ENCODE measurements around the gene NOS1AP.
A peak's percentile ranks its signal among the peaks of the same experiment; 100 is the strongest.

NOS1AP gene

DNA sequence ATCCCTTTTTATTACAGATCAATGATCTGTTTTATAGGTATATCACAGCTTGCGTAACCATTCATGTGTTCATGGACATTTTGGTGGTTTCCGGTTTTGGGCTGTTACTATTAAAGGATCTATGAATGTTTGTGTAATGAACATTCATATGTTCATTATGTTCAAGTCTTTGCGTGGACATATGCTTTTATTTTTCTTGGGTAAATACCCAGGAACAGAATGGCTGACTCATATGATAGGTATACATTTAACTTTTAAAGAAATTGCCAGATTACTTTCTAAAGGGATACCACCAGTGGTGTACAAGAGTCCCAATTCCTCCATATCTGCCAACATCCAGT, 233.5 kb downstream of the NOS1AP start:
- no peak for DNase-seq

- DNase-seq, result no peak
Observed at GRCh38 chr1:162304736-162305135, 235.2 kb downstream of the NOS1AP start.

DNA sequence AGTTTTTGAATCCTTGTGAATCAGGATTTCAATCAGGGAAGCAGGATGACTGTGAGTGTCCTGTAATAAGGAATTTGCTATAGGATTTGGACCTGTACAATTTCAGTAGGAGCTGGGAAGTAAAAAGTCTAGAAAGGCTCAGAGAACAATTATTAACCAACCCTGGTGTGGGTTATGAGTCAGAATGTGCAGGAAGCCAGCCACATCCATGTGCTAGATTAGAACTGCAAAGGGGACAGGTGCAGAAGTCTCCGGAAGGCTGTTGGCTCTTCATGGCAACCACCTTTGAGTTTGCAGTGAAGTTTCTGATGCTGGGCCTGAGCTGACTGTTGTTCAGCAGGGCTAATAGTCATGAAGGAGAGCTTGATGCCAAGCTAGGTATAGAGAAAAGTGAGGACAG, 236.5 kb downstream of the NOS1AP start:
- no peak for DNase-seq

DNA sequence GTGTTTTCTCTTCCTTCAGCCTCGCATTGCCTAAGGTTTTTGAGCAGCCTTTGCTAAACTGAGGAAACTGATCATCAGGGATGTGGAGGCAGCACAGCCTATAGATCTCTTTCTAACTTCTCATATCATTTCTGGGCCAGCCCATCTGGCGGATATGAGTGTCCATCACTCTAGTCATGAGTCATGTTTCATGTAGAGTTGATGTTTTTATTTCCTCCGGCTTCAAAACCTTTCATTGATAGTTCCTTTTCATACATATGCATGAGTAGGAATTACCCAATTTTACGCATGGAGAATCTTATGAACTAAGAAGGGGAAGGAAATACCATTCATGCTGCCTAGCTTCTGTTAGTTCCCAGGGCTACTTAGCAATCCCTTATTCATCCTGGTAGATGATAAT, 240.8 kb downstream of the NOS1AP start:
- DNase-seq, result no peak

GRCh38 chr1:162314206-162314605, 244.7 kb downstream of the NOS1AP start:
- DNase-seq, result peak in 1 of 3 experiments; percentile 36

DNA sequence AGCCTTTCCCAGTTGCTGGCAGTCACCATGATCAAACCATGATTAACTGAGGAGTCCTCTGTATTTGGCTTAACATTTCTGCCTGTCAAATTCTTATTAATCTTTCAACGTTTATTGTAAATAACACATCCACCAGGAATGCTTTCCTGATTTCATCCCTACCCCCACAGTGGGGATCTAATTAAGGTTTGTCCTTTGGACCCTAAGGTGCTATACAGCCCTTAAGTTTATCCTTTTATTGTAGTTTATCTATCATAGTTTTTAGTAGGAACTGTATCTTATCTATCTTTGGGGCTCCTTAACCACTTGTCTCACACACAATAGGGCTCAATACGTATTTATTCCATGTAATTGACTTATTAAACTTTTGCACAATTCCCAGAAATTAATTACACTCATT, 246.2 kb downstream of the NOS1AP start:
- no peak for DNase-seq

- DNase-seq, result no peak
Observed at GRCh38 chr1:162316187-162316586, 246.7 kb downstream of the NOS1AP start.

GRCh38 chr1:162317621-162318020, 248.1 kb downstream of the NOS1AP start:
- DNase-seq, result no peak

DNA sequence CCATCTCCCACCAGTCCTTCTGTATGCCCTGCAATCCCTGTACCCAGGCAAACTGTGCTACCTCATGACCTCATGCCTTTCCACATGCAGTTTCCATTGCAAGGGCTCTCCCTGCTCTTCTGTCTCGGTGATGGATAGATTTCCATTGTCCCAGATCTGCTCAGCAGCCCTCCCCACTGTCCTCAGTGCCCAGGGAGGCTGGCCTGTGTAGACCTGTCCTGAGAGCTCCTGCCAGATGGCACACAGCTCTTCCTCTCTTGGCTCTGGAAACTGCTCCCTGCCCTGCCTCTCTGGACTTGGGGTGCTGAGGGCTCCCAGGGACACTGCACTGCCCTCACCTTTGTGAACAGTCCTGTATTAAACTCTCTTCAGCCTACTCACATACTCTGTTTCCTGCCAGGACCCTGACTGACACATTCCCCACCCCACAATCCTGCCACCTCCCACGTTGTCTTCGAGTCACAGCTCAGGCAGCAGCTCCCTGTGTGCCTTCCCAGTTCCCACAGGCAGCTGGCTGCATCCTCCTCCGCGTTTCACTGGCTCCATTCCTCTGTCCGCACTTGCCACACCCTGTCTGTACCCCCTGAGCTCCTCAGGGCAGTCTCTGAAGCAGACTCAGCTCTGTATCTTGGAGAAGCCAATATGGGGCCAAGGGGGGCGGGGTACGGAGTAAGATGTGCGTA, 250.1 kb downstream of the NOS1AP start:
- DNase-seq, result no peak

DNA sequence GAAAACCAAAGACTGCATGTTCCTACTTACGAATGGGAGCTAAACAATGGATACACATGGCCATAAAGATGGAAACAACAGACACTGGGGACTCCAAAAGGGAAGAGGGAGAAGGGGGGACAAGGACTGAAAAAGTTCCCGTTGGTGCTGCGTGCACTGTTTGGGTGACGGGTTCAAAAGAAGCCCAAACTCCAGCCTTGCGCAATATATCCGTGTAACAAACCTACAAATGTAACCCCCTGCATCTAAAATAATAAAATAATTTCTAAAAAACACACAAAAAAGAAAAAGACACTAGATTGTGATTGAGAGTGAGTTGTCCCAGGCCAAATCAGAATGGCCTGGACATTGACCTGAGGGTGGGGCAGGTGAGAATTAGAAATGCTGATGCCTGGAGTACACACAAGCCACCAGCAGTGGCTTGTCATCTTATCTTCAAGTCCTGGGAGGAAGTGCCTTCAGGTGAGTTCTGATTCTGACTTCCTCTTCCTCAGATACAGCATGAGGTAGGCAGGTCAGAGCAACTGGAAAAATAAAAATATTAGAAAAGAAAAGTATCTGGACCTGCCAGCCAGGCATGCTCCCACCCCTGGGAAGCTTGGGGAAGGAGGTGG, 252.4 kb downstream of the NOS1AP start:
- no peak for DNase-seq

- no peak for DNase-seq
Observed at GRCh38 chr1:162323023-162323422, 253.5 kb downstream of the NOS1AP start.

GRCh38 chr1:162324396-162324795, 254.9 kb downstream of the NOS1AP start:
- no peak for DNase-seq

GRCh38 chr1:162326559-162326958, 257.1 kb downstream of the NOS1AP start:
- DNase-seq, result no peak

GRCh38 chr1:162327144-162327787, 257.8 kb downstream of the NOS1AP start:
- no peak for DNase-seq

- DNase-seq, result no peak
Observed at GRCh38 chr1:162327788-162328165, 258.3 kb downstream of the NOS1AP start.

GRCh38 chr1:162328512-162328911, 259.0 kb downstream of the NOS1AP start:
- peak in 1 of 3 experiments; percentile 32 for DNase-seq

- DNase-seq, result no peak
Observed at GRCh38 chr1:162329826-162330225, 260.3 kb downstream of the NOS1AP start.

DNA sequence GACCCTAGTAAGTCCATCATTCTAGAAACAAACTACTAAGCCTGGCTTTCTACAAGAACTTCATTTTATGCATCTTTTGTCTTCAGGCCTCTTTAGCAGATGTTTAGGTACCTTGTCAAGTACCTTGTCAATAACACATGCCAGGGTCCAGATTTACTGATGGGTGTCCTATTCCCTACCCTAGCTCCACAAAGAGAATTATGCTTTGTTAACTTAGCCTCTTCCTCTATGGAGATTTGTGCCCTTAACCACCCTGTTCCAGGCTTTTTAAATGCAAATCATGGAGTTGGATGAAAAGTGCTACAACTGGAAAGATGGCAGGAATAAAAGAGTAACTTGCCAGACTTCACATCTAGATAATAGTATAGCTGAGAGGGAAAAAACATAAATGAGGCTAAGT, 264.5 kb downstream of the NOS1AP start:
- peak in 1 of 3 experiments; percentile 71 for DNase-seq

GRCh38 chr1:162335126-162335525, 265.6 kb downstream of the NOS1AP start:
- no peak for DNase-seq

DNA sequence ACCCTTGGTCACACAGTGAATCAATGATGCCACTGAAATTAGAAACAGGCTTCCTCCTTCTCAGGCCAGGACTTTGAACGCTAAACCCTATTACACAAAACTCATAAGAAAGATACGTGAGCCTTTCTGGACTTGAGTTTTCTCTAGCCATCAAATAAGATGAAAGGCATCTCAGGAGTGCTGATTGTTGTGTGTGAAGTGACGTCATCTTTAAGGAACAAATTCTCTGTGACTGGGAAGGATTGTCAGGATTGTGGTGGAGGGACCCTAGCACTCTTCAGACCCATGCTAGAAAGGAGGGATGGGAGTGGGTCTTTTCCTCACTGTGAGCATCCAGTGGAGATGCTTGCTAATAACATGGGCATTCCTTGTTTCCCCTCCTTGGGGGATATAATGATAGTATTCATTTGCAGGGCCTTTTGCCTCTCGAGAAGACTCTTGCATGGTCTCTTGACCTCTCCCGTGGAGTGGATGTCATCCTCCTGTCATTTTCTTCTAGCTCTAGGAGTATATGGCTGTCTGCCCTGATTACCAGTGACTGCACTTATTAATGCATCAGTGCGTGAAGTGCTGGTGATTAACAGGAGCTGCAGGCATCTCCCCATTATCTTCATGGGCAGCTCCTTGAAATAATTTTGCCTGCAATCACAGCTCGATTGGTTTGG, 267.3 kb downstream of the NOS1AP start:
- peak in 1 of 3 experiments; percentile 49 for DNase-seq

- no peak for DNase-seq
Observed at GRCh38 chr1:162342452-162342983, 273.0 kb downstream of the NOS1AP start.

DNA sequence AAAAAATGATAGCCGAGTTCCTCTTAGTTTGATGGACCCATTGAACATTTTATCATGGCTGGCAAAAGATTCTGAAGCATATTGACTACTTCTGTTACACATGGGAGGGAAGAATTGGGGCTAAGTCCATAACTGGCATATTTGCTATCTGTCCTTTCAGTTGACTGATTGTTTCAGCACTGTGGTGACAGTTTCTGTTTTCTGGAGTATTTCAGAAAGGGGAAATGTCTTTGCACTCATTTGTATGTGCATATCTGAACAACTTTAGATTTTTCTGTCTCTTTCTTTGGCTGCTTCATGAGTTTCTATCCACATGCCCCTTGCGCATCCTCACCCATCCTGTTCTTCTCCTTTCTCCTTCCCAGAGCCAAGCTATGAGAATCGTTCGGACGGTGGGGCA, 274.0 kb downstream of the NOS1AP start:
- no peak for DNase-seq

DNA sequence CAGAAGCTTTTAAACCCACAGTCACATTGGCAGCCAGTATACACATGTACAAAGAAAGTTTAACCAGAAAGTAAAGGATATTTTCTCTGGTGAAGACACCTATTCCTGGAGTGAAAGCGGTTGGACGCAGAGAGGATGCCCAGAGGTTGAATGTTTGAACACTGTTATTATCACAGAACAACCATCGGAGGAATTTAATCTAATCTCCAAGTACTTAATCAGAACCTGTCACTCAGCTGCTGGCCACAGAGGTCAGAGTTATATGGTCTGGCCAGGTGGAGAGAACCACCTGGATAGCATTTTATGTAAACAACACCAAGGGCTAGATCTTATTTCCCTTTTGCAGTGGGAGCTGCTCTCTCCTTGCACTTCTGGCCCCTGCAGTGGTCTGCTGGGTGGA, 277.8 kb downstream of the NOS1AP start:
- peak in 1 of 3 experiments; percentile 4 for DNase-seq

Measured in NCI-H1417 (cell line).